ENCODE results near the gene PIK3CB.

DNA sequence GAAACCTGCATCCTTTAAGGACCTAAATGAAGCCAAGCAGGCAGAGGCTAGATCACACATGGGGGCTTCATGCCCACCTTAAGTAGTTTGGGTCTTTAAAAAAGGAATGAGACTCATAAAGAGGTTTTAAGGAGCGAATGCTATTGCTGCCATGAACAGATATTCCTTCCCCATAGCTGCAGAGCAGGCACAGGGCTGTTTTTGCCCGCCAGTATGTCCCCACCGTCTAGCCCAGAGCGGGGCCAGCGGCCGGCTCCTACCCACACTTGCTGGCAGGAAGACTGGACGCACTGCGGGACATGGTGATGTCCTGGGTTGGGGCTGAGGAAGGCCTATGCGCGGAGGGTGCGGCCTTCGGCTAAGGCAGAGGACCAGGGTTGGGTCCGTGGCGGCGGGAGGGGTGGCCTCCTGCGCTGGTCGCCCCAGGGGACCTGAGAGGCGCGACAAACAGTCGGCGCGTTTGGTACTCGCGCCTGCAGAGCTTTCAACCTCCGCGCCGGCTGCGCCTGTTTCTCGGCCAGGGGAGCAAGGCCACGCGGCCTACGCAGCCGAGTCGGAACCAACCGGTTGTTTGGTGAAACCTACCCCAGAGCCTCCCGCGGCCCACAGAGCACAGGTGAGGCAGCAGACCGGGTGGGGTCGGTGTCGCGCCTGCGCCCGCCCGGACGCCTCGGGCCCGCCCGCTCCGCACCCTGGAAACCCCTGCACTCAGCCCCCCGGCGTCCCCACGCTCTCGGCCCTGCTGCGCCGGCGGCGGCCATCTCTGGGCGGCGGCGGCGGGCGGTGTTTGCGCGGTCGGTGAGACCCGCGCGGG is 226.2 kb downstream of the PIK3CB start, which contains the start of gene FAIM:
- TF ChIP-seq, protein P1, sequence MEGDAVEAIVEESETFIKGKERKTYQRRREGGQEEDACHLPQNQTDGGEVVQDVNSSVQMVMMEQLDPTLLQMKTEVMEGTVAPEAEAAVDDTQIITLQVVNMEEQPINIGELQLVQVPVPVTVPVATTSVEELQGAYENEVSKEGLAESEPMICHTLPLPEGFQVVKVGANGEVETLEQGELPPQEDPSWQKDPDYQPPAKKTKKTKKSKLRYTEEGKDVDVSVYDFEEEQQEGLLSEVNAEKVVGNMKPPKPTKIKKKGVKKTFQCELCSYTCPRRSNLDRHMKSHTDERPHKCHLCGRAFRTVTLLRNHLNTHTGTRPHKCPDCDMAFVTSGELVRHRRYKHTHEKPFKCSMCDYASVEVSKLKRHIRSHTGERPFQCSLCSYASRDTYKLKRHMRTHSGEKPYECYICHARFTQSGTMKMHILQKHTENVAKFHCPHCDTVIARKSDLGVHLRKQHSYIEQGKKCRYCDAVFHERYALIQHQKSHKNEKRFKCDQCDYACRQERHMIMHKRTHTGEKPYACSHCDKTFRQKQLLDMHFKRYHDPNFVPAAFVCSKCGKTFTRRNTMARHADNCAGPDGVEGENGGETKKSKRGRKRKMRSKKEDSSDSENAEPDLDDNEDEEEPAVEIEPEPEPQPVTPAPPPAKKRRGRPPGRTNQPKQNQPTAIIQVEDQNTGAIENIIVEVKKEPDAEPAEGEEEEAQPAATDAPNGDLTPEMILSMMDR (conservative IDR thresholded peaks at IDR 0.05): no peak
- TF ChIP-seq ZFX (IDR thresholded peaks at IDR 0.05): peak; percentile 100
